Common myeloid progenitor, CD34-positive (primary cell): ENCODE measurements around the gene ZNF575.

Experiments
- CTCF ChIA-PET: fragments of 350-600 bp; sonication (Branson Sonifier 250); formaldehyde crosslinking; loops from one replicate; lab custom pipeline; 2021; ENCODE audit warnings: antibody characterized with exemption; lab: Charles Lee
- POLR2A ChIA-PET: fragments of 350-600 bp; sonication (Branson Sonifier 250); formaldehyde crosslinking; loops from one replicate; lab custom pipeline; 2021; ENCODE audit warnings: antibody characterized with exemption; lab: Charles Lee
- DNase-seq, 3 donors: peaks; one replicate each; pipeline versions ENCODE4 v3.0.0 to v3.0.0-alpha.2; 2013
- H3K27ac ChIP-seq, 2 experiments: 1 replicate in 1 of 2; 2 replicates in 1 of 2; pipeline ENCODE4 v1.7.0; 2013; ENCODE audit warnings: inconsistent platforms in 2 of 2, low read length in 2 of 2, mild to moderate bottlenecking in 2 of 2, low read depth in 1 of 2, moderate library complexity in 1 of 2; ENCODE audit not compliant: severe bottlenecking in 2 of 2, insufficient read depth in 1 of 2, poor library complexity in 1 of 2
- H3K27me3 ChIP-seq, 5 experiments: replicated peaks in 2 of 5; 1 replicate in 3 of 5; 2 replicates in 2 of 5; pipeline versions ENCODE4 v1.6.1 to v1.7.0; 2013; ENCODE audit warnings: low read length in 4 of 5, mild to moderate bottlenecking in 2 of 5, moderate library complexity in 2 of 5, inconsistent platforms in 1 of 5; ENCODE audit not compliant: insufficient read depth in 5 of 5, control insufficient read depth in 4 of 5
- H3K36me3 ChIP-seq, 4 experiments: 1 replicate in 2 of 4; 2 replicates in 2 of 4; pipeline versions ENCODE4 v1.6.1 to v1.7.0; 2013; ENCODE audit warnings: low read length in 3 of 4, control low read depth in 1 of 4, mild to moderate bottlenecking in 1 of 4; ENCODE audit not compliant: control insufficient read depth in 4 of 4, insufficient read depth in 4 of 4
- H3K4me1 ChIP-seq, 4 experiments: 1 replicate in 3 of 4; 2 replicates in 1 of 4; pipeline versions ENCODE4 v1.6.1 to v1.7.1; 2013; ENCODE audit warnings: low read length in 3 of 4, mild to moderate bottlenecking in 3 of 4, control low read depth in 1 of 4, inconsistent platforms in 1 of 4, moderate library complexity in 1 of 4; ENCODE audit not compliant: control insufficient read depth in 4 of 4, insufficient read depth in 4 of 4; ENCODE audit errors: control extremely low read depth in 1 of 4
- H3K4me3 ChIP-seq, 7 experiments: 1 replicate in 4 of 7; 2 replicates in 3 of 7; pipeline versions ENCODE4 v1.5.1 to v1.7.0; 2013; ENCODE audit warnings: mild to moderate bottlenecking in 7 of 7, low read length in 6 of 7, moderate library complexity in 6 of 7, inconsistent platforms in 2 of 7, low read depth in 2 of 7, control low read depth in 1 of 7; ENCODE audit not compliant: insufficient read depth in 4 of 7, control insufficient read depth in 1 of 7; ENCODE audit errors: extremely low read depth in 1 of 7
- H3K9me3 ChIP-seq, 5 experiments: 1 replicate in 4 of 5; 2 replicates in 1 of 5; pipeline versions ENCODE4 v1.6.1 to v1.7.1; 2013; ENCODE audit warnings: low read length in 4 of 5, mild to moderate bottlenecking in 2 of 5, inconsistent platforms in 1 of 5, low read depth in 1 of 5, moderate library complexity in 1 of 5; ENCODE audit not compliant: control insufficient read depth in 4 of 5, insufficient read depth in 2 of 5; ENCODE audit errors: control extremely low read depth in 1 of 5
- WGBS: methylation state at CpG from one replicate; pipeline ENCODE4 v1.1.5; 2013; ENCODE audit not compliant: insufficient coverage; 5-methylcytosine and 5-hydroxymethylcytosine counted together

Gene ZNF575

DNA sequence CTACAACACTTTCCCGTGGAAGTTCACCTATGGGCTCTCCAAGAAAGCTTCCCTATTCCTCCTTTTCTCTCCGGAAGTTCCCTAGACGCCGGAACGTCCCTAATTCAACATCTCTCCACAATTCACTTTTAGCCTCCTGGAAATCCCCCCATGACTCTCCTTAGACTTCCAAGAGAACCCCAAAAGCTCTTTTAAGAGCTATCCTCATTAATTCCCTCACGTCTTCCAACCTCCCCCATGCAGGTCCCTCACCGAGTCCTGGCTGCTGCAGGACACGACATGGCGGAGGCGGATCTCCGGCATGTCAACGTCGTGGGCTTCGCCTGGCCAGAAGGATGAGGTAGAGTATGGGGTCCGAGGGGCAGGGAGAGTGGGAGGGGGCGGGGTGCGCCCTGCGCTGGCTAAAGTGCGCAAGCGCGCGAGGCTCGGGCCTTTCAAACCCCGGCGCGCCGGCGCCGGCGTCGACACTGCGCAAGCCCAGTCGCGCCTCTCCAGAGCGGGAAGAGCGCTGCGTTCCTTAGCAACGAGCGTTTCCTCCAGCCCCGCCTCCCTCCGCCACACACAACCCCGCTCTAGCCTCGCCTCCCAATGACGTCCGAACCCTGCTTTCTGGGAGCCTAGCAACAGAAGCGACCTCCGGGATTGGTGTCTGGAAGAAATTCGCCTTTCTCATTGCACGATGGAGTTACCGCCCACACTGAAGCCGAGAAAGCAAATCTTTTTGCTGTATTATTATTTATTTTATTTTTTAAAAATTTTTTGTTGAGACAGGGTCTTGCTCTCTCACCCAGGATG lies 42.4 kb downstream of the ZNF575 start, which contains the start of the genes PINLYP and XRCC1:
TSS of gene PINLYP (plus strand) at position 646 of the 795 bp plus-strand sequence. CDS start 1,391 bp downstream, outside the sequence.
TSS of gene XRCC1 (minus strand) at position 372 of the 795 bp plus-strand sequence. CDS start at position 303, 69 bp downstream.
- Histone ChIP-seq H3K27me3 (no peaks in the 10 kb centered on the region), H3K4me1 (peaks cover 4 to 30% (median 22%) of the 10 kb centered on the region in 4 experiments), H3K36me3 (peaks cover 0 to 11% (median 0%) of the 10 kb centered on the region in 4 experiments), H3K9me3 (no peaks in the 10 kb centered on the region), H3K4me3 (peak within 1 kb of the TSS; percentile 74 to 98 (median 90)), H3K27ac (peak within 1 kb of the TSS; percentile 90 to 97)
- POLR2A ChIA-PET, result interaction anchor here (0.7 to 1.4 kb wide), 3 partner anchors 14 to 1154 kb away, joined by 3 to 5 read pairs (median 4); partner anchors contain the start of gene IRGQ
- CTCF ChIA-PET, result interaction anchor here (0.7 to 3.1 kb wide), 7 partner anchors 9 to 174 kb away, joined by 3 to 16 read pairs (median 5); no protein-coding TSS in a partner anchor
- peak; percentile 99 to 100 (median 99) for DNase-seq
- WGBS, result 1% methylated on average over 42 of the region's 51 CpGs

DNA sequence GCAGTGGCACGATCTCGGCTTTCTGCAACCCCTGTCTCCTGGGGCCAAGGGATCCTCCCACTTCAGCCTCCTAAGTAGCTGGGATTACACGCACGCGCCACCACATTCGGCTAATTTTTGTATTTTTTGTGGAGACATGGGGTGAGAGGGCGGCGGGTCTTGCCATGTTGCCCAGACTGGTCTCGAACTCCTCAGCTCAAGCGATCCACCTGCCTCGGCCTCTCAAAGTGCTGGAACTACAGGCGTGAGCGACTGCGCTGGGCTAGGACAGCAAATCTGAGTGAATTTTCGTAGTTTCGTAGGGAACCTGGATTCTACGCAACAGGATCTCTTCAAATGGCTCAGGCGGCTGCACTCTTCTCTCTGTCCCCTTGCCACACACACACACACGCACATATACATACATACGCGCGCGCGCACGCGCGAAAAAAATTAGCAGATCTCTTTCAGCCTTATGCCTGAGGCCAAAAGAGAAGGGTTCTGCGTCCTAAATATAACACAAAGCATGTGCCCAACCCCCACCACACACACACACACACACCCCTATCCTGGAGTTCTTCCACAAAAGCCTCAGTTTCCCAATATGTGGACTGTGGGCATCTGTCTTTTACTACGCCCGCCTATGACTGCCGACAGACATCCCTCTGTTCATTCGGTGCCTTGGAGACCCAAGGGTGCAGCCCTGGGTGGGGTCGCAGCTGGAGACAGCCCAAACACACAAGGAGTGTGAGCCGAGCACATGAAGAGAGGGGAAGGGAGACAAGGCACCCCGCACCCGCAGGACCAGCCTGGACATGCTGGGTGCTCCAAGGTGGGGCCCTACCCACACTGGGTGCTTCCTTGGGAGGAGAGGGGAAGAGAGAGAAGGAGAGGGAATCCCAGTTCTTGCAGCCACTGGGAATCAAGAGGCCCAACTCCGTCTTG lies 43.2 kb downstream of the ZNF575 start:
- POLR2A ChIA-PET, result interaction anchor here (0.7 to 1.4 kb wide), 2 partner anchors 20 to 1154 kb away, joined by 3 to 5 read pairs; partner anchors contain the start of gene IRGQ

GRCh38 chr19:43578787-43579186 lies 45.8 kb downstream of the ZNF575 start:
- no peak for DNase-seq
- 91% methylated on average over 3 of the region's 3 CpGs for WGBS
- H3K4me1 ChIP-seq, result peaks cover 4 to 45% (median 37%) of the 10 kb centered on the region in 4 experiments
- H3K27ac ChIP-seq, result no peak overlapping the region
- H3K4me3 ChIP-seq, result no peak overlapping the region
- no peaks in the 10 kb centered on the region for H3K36me3 ChIP-seq
- no peaks in the 10 kb centered on the region for H3K27me3 ChIP-seq
- no peaks in the 10 kb centered on the region for H3K9me3 ChIP-seq
- ChIA-PET CTCF (interaction anchor here (1.0 to 4.3 kb wide), 4 partner anchors 9 to 23 kb away, joined by 3 to 15 read pairs (median 4); no protein-coding TSS in a partner anchor), POLR2A (no interaction called here)

More for the DNA sequence above, 43.2 kb downstream of the ZNF575 start:
- 75% methylated on average over 18 of the region's 37 CpGs for WGBS
- peak in 2 of 3 donors; percentile 41 to 42 for DNase-seq
- Histone ChIP-seq H3K27me3 (no peaks in the 10 kb centered on the region), H3K4me1 (peaks cover 4 to 36% (median 28%) of the 10 kb centered on the region in 4 experiments), H3K36me3 (peaks cover 0 to 11% (median 0%) of the 10 kb centered on the region in 4 experiments), H3K4me3 (peak overlapping the region; percentile 18 to 97 (median 70)), H3K9me3 (no peaks in the 10 kb centered on the region), H3K27ac (peak overlapping the region; percentile 50 to 97)
- CTCF ChIA-PET, result interaction anchor here (1.0 to 3.1 kb wide), 3 partner anchors 20 to 95 kb away, joined by 3 to 16 read pairs (median 6); no protein-coding TSS in a partner anchor

GRCh38 chr19:43581467-43581866 lies 48.5 kb downstream of the ZNF575 start:
- DNase-seq, result no peak
- ChIA-PET CTCF (interaction anchor here (1.9 to 4.3 kb wide), 2 partner anchors 13 to 26 kb away, joined by 6 to 15 read pairs; no protein-coding TSS in a partner anchor), POLR2A (interaction anchor here (1.2 kb wide), 1 partner anchor 14 kb away, joined by 3 read pairs; the partner anchor contains the start of gene IRGQ)
- Histone ChIP-seq H3K9me3 (no peaks in the 10 kb centered on the region), H3K27ac (no peak overlapping the region), H3K4me1 (peaks cover 0 to 28% (median 22%) of the 10 kb centered on the region in 4 experiments), H3K27me3 (no peaks in the 10 kb centered on the region), H3K4me3 (no peak overlapping the region), H3K36me3 (peaks cover 0 to 6% (median 1%) of the 10 kb centered on the region in 4 experiments)
- 51% methylated on average over 6 of the region's 7 CpGs for WGBS

DNA sequence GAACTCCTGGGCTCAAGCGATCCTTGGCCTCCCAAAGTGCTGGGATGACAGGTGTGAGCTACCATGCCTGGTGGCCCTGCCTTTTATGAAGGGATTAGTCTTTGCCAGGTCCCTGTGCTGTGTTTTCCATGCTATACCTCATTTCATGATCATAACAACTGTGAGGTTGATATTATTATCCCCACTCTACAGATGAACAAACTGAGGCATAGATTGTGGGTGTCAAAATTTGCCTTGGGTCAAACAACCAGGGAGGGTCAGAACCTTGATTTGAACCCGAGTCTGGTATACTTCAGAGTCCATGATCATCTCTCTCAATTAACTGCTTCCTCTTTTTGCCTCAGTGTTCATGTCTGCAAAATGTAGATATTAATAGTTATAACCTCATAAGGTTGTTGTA lies 49.5 kb downstream of the ZNF575 start:
- H3K36me3 ChIP-seq, result peaks cover 0 to 9% (median 1%) of the 10 kb centered on the region in 4 experiments
- H3K27ac ChIP-seq, result no peak overlapping the region
- whole genome bisulfite sequencing, result 100% methylated on average over 1 of the region's 2 CpGs
- peaks cover 0 to 27% (median 21%) of the 10 kb centered on the region in 4 experiments for H3K4me1 ChIP-seq
- H3K9me3 ChIP-seq, result no peaks in the 10 kb centered on the region
- ChIA-PET CTCF (interaction anchor here (1.9 to 4.3 kb wide), 2 partner anchors 12 to 27 kb away, joined by 6 to 15 read pairs; no protein-coding TSS in a partner anchor), POLR2A (interaction anchor here (0.6 to 1.2 kb wide), 2 partner anchors 13 to 148 kb away, joined by 3 to 9 read pairs; partner anchors contain the start of gene IRGQ)
- no peak for DNase-seq
- no peaks in the 10 kb centered on the region for H3K27me3 ChIP-seq
- no peak overlapping the region for H3K4me3 ChIP-seq

DNA sequence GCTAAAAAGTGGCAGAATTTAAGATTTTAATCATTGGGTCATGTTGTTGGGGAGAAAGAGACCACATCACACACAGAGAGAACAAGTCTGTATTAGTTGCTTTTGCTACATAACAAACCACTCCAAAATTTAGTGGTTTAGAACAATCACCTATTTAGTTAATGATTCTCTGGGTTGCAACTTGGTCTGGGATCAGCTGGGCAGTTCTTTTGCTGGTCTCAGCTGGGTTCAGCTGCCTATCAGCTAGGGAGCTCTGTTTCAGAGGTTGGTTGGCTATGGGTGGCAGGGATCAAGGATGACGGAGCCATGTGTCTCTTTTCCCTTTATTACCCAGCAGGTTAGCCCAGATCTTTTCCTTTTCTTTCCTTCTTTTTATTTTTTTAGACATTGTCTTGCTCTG lies 51.5 kb downstream of the ZNF575 start:
- no CpG with 5 or more reads among the region's 1 CpG for WGBS
- H3K27ac ChIP-seq, result no peak overlapping the region
- ChIA-PET POLR2A (interaction anchor here (0.9 kb wide), 1 partner anchor 22 kb away, joined by 3 read pairs; no protein-coding TSS in a partner anchor), CTCF (interaction anchor here (1.0 to 1.4 kb wide), 4 partner anchors 10 to 29 kb away, joined by 3 to 9 read pairs (median 7); no protein-coding TSS in a partner anchor)
- no peaks in the 10 kb centered on the region for H3K9me3 ChIP-seq
- H3K4me3 ChIP-seq, result no peak overlapping the region
- no peaks in the 10 kb centered on the region for H3K27me3 ChIP-seq
- peaks cover 0 to 9% (median 3%) of the 10 kb centered on the region in 4 experiments for H3K36me3 ChIP-seq
- peaks cover 0 to 25% (median 21%) of the 10 kb centered on the region in 4 experiments for H3K4me1 ChIP-seq
- DNase-seq, result no peak
